ENCODE measurements around the gene MTRF1L.
A peak's percentile ranks its signal among the peaks of the same experiment; 100 is the strongest.
"Not testable (repeated sequence)": the region's sequence is repeated elsewhere in the genome, so short reads cannot be mapped to it uniquely, and the experiment has no call there.

The MTRF1L gene

GRCh38 chr6:153003366-153003690 is 819 bp upstream of the MTRF1L start:
- no peak for DNase-seq (ENCODE audit: low read depth, low spot score)

- no peak for DNase-seq (ENCODE audit: low read depth, low spot score)
Observed at GRCh38 chr6:153001767-153002612, 519 bp downstream of the MTRF1L start.

- DNase-seq (ENCODE audit: low read depth, low spot score), result not testable (repeated sequence)
Observed at GRCh38 chr6:153000790-153001189, 1.7 kb downstream of the MTRF1L start.

- no peak for DNase-seq (ENCODE audit: low read depth, low spot score)
Observed at GRCh38 chr6:153000243-153000642, 2.3 kb downstream of the MTRF1L start.

GRCh38 chr6:152999538-152999937 is 3.0 kb downstream of the MTRF1L start:
- DNase-seq (ENCODE audit: low read depth, low spot score), result not testable (repeated sequence)

- DNase-seq (ENCODE audit: low read depth, low spot score), result no peak
Observed at GRCh38 chr6:152993847-152994246, 8.7 kb downstream of the MTRF1L start.

- no peak for DNase-seq (ENCODE audit: low read depth, low spot score)
Observed at GRCh38 chr6:152993431-152993830, 9.1 kb downstream of the MTRF1L start.

- DNase-seq (ENCODE audit: low read depth, low spot score), result no peak
Observed at GRCh38 chr6:152986978-152987377, 15.5 kb downstream of the MTRF1L start.

- DNase-seq (ENCODE audit: low read depth, low spot score), result not testable (repeated sequence)
Observed at GRCh38 chr6:152985300-152985699, 17.2 kb downstream of the MTRF1L start.

- DNase-seq (ENCODE audit: low read depth, low spot score), result no peak
Observed at GRCh38 chr6:152984513-152984872, 18.0 kb downstream of the MTRF1L start.

- DNase-seq (ENCODE audit: low read depth, low spot score), result peak; percentile 42
Observed at GRCh38 chr6:152983637-152984512, 18.6 kb downstream of the MTRF1L start.

- peak; percentile 96 for DNase-seq (ENCODE audit: low read depth, low spot score)
Observed at GRCh38 chr6:152982904-152983636, 19.4 kb downstream of the MTRF1L start, which contains the start of gene FBXO5. TSS of gene FBXO5 (minus strand) at chr6:152983041. CDS start at chr6:152982959, 82 bp downstream.

GRCh38 chr6:152981989-152982903 is 20.3 kb downstream of the MTRF1L start:
- DNase-seq (ENCODE audit: low read depth, low spot score), result no peak

GRCh38 chr6:152981219-152981618 is 21.3 kb downstream of the MTRF1L start:
- no peak for DNase-seq (ENCODE audit: low read depth, low spot score)

- DNase-seq (ENCODE audit: low read depth, low spot score), result no peak
Observed at GRCh38 chr6:152980656-152981055, 21.9 kb downstream of the MTRF1L start.

- no peak for DNase-seq (ENCODE audit: low read depth, low spot score)
Observed at GRCh38 chr6:152979116-152979515, 23.4 kb downstream of the MTRF1L start.

- DNase-seq (ENCODE audit: low read depth, low spot score), result no peak
Observed at GRCh38 chr6:152978058-152978457, 24.5 kb downstream of the MTRF1L start.

- no peak for DNase-seq (ENCODE audit: low read depth, low spot score)
Observed at GRCh38 chr6:152977556-152977955, 25.0 kb downstream of the MTRF1L start.

- DNase-seq (ENCODE audit: low read depth, low spot score), result no peak
Observed at GRCh38 chr6:152976749-152977148, 25.8 kb downstream of the MTRF1L start.

- DNase-seq (ENCODE audit: low read depth, low spot score), result no peak
Observed at GRCh38 chr6:152975204-152975915, 27.1 kb downstream of the MTRF1L start.

All from activated naive CD8-positive, alpha-beta T cell treated with anti-CD3 and anti-CD28 coated beads, Interleukin-2, amount 50 U/mL, for 16 hours (primary cell).